GM19463 (cell line): ENCODE results near the gene TJP1.
"Not testable (repeated sequence)": the region's sequence is repeated elsewhere in the genome, so short reads cannot be mapped to it uniquely, and the experiment has no call there.

ENCODE experiments used
- ATAC-seq: cut with Tn5 transposase; IDR thresholded peaks from one replicate; pipeline ENCODE4 v1.9.1; 2021; ENCODE audit warnings: mild to moderate bottlenecking, moderate library complexity; ENCODE audit not compliant: unreplicated experiment

Gene TJP1

DNA sequence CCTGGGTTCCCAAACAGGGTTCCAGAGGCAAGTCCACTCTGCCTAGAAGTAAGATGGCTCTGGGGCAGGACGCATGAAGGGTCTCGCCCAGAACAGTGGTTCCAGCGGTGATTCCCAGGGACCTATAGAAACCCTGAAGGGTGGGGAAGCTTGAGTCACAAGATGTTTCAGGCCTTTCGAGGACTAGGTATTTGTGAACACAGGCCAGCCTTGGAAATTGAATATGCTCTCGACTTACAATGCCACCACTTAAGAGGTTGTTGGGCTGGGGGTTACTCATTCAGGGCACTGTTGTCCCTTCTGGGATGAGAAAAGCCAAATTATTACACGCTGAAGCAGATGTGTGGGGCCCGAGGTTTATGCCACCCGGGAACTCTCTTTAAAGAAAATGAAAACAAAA, 152.0 kb downstream of the TJP1 start:
- no peak for ATAC-seq

- ATAC-seq = no peak
Measured at GRCh38 chr15:29669823-29670222, 152.4 kb downstream of the TJP1 start.

- ATAC-seq = peak; percentile 61
Measured at GRCh38 chr15:29668120-29668602, 154.1 kb downstream of the TJP1 start.

GRCh38 chr15:29666241-29666640, 156.0 kb downstream of the TJP1 start:
- ATAC-seq = no peak

- no peak for ATAC-seq
Measured at GRCh38 chr15:29665444-29666003, 156.7 kb downstream of the TJP1 start.

GRCh38 chr15:29664406-29664805, 157.9 kb downstream of the TJP1 start:
- no peak for ATAC-seq

- ATAC-seq = not testable (repeated sequence)
Measured at GRCh38 chr15:29657476-29657817, 164.8 kb downstream of the TJP1 start.

DNA sequence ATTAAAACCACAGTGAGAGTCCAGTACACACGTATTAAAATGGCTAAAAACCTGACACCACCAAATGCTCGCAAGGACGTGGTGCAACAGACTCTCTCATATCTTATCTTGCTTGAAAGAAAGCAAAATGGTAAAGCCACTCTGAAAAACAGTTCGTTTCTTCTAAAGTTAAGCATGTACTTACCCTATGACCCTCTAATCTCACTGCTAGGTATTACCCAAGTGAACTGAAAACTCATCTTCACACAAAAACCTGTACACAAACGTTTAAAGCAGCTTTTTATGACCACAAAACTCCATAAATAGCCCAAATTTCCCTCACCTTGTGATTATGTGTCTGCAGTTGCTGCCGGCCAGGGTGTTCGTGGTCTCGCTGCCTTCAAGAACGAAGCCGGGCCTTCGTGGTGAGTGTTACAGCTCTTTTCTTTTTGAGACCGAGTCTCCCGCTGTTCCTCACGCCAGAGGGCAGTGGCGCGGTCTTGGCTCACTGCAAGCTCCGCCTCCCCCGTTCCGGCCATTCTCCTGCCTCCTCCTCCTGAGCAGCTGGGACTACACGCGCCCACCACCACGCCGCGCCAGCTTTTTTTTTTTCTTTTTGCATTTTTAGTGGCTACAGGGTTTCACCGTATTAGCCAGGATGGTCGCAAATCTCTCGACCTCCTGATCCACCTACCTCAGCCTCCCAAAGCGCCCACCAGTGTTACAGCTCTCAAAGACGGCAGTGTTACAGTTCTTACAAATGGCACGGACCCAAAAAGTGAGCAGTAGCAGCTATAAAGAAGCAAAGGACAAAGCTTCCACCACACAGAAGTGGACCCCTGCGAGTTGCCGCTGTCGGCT, 165.4 kb downstream of the TJP1 start:
- ATAC-seq = no peak

DNA sequence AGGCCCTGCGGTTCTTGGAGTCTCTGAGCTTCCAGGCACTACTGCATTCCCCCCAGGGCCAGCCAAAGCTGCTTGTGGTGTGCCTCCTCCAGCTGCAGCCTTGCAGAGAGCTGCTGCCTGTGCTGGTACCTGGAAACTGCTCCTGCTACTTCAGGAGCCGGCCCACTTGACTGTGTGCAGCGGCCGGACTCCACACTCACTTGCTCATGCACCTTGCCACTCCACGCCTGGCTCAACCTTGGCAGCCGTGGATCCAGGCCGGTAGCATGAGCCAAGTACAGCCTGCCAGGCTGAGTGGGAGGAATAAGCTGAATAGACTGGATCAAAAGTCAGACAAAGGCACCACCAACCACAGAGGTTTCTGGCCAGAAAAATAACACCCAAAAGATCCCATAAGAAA, 169.7 kb downstream of the TJP1 start:
- no peak for ATAC-seq

DNA sequence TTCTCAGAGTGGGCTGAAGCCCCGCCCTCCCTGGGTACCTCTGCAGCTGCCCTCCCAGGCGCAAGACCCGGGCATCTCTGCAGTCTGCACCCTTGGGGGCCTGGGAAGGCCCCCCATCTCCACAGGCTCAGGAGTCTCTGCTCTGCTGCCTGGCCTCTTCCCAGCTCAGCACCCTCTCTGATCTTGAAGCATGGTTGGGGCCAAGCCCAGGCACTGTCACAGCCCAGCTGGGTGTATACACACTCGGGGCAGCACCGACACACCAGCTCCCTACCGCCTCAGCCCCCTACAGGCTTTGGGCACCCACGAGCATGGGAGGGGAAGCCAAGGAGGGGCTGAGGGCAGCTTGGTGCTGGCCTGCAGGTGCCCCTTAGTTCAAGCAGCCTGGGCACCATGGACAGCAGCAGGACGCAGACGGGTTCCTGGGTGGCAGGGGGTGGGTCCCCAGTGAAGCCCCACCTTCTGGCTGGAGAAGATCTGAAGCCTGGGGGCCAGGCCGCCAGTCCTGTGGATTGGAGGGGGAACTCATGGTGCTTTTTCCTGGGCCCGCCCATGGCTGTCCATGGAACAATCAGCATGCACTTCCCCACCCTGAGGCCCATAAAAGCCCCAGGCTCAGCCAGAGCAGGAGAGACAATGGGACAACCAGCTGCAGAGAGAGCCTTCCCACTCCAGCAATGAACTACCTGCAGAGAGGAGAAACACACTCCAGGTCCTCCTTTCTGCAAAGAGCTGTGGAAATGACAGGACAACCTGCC, 170.6 kb downstream of the TJP1 start:
- ATAC-seq = no peak
